Dedifferentiated amniotic fluid mesenchymal stem cell (primary cell): ENCODE data around the gene SGPL1.
"Not testable (repeated sequence)": the region's sequence is repeated elsewhere in the genome, so short reads cannot be mapped to it uniquely, and the experiment has no call there.

Experiments
- DNase-seq: peaks from one replicate; pipeline ENCODE4 v3.0.0-alpha.2; 2016; ENCODE audit errors: extremely low spot score

SGPL1 gene

DNA sequence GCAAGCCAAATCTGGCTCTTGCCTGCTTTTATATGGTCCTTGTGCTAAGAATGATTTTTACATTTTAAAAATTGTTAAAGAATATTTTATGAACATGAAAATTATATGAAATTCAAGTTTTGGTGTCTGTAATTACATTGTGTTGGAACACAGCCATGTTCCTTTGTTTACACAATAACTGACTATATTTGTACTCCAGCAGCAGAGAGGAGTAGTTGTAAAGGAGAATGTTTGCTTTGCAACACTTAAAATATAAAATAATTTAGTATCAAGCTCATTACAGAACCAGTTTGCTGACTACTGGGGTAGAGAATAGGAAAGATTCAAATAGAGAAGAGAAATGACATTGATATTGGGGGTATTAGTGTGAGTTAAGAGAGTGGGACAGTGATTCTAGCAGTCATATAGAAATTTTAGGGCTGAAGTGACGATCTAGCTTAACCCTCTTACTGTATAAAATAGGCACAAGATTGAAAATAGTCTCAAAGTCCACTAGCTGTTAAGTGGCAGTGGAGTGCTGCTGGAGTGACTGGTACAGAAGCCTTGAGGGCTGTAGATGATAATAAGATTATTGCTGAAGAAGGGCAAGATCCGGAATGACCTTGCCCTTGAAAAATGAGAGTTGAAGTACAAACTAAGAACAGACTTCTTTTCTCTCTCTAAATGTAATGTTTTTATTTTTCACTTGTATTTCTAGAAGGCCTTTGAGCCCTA is 28.2 kb downstream of the SGPL1 start:
- DNase-seq: no peak

- no peak for DNase-seq
These were observed 29.5 kb downstream of the SGPL1 start for GRCh38 chr10:70845256-70845655.

DNA sequence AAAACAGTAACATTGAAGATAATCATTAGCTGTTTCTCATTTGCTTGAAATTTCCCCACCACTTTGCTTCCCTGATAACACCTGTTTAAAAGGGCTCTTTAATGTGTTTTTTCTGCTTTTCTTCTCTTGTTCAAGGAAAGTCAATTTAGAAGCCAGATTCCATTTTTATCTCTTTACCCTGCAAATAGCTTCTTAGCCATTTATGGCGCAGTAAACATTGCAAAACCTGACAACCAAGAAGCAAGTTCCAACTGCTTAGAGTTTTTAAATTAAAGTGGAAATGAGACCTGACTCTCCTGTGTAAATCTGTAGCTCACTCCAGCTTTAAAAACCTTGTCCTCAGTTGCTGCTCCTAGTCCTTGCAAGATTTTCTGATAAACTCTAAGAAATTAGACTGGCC is 30.1 kb downstream of the SGPL1 start:
- no peak for DNase-seq

DNA sequence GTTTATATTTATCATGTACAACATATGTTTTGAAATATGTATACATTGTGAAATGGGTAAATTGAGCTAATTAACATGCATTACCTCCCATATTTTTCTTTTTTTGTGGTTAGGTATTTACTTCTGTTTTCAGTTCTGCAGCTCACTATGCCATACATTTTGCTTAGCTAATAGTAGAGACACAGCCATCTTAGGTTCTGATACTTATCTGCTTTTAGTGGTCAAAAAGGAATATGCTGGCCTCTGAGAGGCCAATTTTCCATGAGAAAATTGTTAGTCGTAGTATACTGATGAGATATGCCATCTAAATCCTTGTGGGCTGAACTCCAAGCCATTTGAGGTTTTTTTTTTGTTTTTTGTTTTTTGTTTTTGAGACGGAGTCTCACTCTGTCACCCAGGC is 31.0 kb downstream of the SGPL1 start:
- DNase-seq: no peak

- no peak for DNase-seq
These were observed 32.1 kb downstream of the SGPL1 start for GRCh38 chr10:70847659-70848360.

GRCh38 chr10:70849582-70850016 is 33.9 kb downstream of the SGPL1 start:
- DNase-seq: peak; percentile 81

- DNase-seq: no peak
These were observed 34.3 kb downstream of the SGPL1 start for GRCh38 chr10:70850097-70850496.

GRCh38 chr10:70851597-70852475 is 36.1 kb downstream of the SGPL1 start:
- DNase-seq: no peak

DNA sequence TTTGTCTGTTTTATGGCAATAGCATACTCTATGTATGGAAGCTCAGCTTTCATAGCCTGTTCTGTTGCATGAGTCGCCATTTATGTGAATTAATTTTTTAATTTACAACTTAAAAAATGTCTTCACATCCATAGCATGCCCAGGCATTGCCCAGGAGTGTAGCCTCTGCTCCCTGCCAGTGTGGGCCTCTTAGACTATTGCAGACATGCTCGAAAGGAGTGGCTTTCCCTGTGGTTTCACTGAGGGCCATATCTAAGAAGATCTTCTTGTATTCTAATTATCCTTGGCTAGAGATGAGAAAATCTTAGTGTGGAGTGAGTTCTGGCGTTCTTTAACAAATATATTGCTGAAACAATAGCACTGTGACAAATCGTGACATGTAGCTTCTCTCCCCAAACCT is 37.3 kb downstream of the SGPL1 start:
- DNase-seq: no peak

- DNase-seq: no peak
These were observed 37.7 kb downstream of the SGPL1 start for GRCh38 chr10:70853457-70853856.

DNA sequence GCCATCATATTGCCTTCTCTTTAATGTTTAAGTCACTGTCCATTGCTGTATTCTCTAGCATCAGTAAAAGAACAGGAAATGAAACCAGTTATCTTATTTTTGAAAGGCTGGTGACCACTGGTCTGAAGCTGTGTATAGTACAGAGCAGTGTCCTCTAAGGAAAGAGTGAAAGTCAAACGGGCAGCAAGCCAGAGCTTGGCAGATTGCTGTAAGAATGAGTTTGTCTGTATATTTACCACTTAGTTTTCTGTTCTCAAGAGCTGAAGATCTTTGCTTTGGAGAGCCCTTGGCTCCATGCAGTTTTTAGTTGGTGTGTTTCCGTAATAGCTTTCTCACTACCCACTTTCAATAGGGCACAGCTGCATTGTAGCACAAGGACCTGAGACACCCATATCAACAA is 40.7 kb downstream of the SGPL1 start:
- DNase-seq: no peak

GRCh38 chr10:70858759-70859158 is 43.0 kb downstream of the SGPL1 start:
- no peak for DNase-seq

DNA sequence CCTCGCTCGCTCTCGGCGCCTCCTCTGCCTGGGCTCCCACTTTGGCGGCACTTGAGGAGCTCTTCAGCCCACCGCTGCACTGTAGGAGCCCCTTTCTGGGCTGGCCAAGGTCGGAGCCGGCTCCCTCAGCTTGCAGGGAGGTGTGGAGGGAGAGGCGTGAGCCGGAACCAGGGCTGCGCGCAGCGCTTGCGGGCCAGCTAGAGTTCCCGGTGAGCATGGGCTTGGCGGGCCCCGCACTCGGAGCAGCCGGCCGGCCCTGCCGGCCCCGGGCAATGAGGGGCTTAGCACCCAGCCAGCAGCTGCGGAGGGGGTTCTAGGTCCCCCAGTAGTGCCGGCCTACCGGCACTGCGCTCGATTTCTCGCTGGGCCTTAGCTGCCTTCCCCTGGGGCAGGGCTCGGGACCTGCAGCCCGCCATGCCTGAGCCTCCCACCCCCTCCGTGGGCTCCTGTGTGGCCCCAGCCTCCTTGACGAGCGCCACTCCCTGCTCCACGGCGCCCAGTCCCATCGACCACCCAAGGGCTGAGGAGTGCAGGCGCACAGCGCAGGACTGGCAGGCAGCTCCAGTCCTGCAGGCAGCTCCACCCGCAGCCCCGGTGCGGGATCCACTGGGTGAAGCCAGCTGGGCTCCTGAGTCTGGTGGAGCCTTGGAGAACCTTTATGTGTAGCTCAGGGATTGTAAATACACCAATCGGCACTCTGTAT is 45.9 kb downstream of the SGPL1 start:
- not testable (repeated sequence) for DNase-seq

DNA sequence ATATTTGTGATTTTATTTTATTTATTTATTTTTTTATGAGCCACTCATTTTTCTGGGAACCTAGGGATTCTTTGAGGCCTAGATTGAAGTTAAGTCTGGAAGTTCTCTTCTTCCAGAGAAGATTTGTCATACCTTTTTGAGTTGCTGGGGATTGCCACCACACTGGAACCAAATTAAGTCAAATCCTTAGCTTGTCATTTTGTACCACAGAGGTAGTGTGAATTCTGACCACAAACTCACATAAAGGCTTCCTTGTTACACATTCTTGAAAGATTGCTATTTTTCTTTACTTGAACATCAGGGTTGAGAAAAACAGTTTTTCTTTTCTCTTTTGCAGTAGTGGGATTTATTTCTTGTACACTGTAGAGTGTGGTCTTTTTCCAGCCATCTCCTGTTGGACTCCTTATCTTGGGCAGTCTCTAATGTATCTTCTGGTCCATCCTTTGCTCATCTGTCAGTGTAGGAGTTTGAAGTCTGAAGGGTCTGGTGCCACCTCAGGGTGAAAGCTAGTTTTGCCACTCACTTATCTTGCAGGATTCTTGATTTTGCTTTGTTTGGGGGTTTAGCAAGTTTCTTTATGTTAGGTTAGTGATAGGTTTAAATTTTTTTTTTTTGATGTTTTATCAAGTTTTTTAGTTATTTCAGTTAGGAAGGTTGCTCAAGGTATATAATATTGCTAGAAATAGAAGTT is 47.9 kb downstream of the SGPL1 start:
- DNase-seq: no peak

DNA sequence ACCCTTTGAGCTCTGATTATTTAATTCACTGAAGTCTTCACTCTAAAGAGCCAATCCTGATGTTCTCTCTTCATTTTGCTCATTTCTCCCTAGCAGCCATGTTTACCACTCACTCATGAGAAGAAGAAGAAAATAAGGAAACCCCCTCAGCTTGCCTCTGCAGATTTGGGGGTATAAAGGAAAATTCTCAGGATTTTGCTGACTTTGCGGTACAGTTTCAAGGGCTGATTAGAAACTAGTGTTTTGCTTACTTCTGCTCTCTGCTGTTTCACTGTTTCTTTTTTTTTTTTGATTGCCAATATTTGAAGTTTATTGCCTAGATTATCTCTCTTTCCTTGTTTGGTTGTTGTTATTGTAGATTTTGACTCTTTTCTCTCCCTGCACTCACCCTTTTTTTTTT is 49.2 kb downstream of the SGPL1 start:
- DNase-seq: no peak

GRCh38 chr10:70866424-70866823 is 50.7 kb downstream of the SGPL1 start:
- DNase-seq: no peak

DNA sequence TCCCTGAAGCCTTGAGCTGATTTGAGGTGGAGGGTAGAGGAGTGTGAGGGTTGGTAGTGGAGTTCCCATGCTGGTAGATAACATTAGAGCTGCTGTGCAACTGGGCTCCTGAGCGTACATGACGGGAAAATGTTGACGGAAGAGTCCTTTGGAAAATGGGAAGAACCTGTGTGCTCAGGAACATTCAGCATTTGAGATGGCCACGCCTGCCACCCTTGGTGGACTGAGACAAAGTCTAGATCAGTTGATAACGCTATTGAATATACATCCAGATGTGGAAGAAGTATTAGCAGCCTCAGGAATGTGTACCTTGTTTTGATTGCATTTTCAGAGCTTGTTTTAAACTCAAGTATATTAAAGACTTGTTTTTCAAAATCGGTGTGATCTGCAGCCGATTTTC is 56.5 kb downstream of the SGPL1 start:
- no peak for DNase-seq

GRCh38 chr10:70874061-70874460 is 58.3 kb downstream of the SGPL1 start:
- DNase-seq: no peak

DNA sequence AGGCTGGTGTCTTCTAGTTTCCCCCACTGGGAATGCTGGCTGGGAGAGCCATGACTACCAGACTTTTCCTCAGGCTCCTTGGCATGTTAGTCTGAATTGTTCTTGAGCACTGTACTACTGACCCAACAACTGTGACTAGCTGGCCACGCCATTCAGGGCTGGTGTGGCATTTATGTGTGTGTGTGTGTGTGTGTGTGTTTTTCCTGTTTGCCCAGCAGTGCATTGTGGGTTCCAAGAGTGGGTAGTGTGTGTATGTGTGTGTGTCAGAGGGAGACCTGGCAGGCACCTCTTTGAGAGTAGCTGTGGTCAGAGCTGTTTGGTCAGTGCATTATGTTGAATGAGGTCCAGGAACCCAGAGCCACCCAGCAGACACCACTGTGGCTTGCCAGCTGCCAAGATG is 63.5 kb downstream of the SGPL1 start:
- no peak for DNase-seq

- peak; percentile 71 for DNase-seq
These were observed 64.4 kb downstream of the SGPL1 start for GRCh38 chr10:70880077-70880534.

DNA sequence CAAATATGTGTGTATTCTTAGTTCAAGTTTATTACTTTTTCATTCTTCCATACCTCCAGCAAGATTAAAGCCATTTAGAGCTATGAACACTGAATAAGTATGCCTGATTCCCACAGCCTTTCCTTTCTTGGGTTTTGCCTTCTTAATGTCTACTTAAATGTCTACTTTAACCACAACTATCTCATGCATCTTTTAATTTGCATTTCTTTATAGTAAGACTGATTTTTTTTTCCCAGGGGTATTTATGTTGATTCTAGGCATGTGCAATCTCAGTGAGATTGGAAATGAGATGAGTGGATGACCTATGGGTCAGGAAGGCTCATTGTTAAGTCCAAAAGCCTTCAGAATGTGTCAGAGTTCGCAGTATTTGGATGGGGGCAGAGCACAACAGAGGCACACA is 69.0 kb downstream of the SGPL1 start:
- DNase-seq: no peak
